ENCODE results near the gene TMEM145. TPM values are rescaled to one million over a fixed set of nuclear protein-coding genes. Genes with fewer than 3 reads are reported as not detected.
A peak's percentile ranks its signal among the peaks of the same experiment; 100 is the strongest.

Gene TMEM145
- total RNA-seq, 1 donor from 2014 or later, result not detected

DNA sequence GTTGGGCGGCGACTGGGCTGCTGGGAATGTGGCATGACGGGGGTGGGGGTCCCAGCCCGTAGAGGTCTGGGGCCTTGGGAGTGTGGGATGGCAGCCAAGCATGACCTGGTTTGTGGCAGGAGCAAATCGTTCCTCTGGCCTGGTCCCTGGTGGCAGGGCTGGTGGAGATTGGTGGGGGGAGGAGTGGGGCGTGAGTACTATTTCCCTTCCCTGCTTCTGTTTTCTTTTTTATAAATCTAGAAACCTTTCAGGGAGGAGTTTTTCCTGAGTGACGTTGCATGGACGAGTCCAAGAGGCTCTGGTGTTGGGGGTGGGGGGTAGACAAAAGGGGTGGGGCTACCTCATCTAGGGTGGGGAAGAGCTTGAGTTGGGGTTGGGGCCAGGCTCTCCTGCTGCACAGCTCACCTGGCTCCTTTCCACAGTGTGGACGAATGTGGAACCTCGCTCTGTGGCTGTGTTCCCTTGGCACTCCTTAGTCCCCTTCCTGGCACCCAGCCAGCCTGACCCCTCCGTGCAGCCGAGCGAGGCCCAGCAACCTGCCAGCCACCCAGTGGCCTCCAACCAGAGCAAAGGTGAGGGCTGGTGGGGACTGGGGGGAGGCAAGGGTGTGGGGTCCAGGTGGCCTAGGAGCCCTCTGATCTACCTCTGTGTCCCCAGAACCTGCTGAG, 26.6 kb upstream of the TMEM145 start:
- intact Hi-C loops (cut with micrococcal nuclease), result no loop called here

DNA sequence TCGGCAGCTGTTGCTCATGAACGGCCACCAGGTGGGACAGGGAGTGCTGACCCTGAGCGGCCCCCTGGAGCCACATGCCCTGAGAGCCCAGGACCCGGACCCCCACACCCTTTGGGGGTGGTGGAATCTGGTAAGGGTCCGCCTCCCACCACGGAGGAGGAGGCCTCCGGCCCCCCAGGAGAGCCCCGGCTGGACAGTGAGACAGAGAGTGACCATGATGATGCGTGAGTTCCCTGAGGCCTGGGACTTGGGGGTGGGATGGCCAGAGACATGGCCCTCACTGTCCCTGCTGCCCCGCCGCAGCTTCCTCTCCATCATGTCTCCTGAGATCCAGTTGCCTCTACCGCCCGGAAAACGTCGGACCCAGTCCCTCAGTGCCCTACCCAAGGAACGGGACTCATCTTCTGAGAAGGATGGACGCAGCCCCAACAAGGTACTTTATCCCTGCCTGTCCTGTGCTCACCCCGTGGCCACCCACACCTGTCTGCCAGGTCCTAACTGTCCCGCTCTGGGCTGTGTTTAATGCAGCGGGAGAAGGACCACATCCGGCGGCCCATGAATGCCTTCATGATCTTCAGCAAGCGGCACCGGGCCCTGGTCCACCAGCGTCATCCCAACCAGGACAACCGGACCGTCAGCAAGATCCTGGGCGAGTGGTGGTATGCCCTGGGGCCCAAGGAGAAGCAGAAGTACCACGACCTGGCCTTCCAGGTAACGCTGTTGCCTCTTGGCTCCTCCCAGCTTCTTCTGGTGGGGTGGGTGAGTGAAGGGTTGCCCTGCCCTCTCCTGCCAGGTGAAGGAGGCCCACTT, 25.9 kb upstream of the TMEM145 start:
- ChIA-PET CTCF (no interaction called here), POLR2A (interaction anchor here (2.3 kb wide), 1 partner anchor 15 kb away, joined by 9 read pairs; the partner anchor contains the start of genes PAFAH1B3 and PRR19)
- H3K9me3 Mint-ChIP-seq, result no peaks in the 10 kb centered on the region
- H3K36me3 Mint-ChIP-seq (ENCODE audit: low read depth), result peaks cover 51% of the 10 kb centered on the region
- intact Hi-C loops (cut with micrococcal nuclease), result no loop called here
- no peak overlapping the region for H3K4me3 Mint-ChIP-seq
- no peak overlapping the region for H3K27ac Mint-ChIP-seq
- ATAC-seq (ENCODE audit: low read depth) (no peak), DNase-seq (no peak)
- peaks cover 31% of the 10 kb centered on the region for H3K4me1 Mint-ChIP-seq
- no peaks in the 10 kb centered on the region for H3K27me3 Mint-ChIP-seq
- TF ChIP-seq, protein P1, sequence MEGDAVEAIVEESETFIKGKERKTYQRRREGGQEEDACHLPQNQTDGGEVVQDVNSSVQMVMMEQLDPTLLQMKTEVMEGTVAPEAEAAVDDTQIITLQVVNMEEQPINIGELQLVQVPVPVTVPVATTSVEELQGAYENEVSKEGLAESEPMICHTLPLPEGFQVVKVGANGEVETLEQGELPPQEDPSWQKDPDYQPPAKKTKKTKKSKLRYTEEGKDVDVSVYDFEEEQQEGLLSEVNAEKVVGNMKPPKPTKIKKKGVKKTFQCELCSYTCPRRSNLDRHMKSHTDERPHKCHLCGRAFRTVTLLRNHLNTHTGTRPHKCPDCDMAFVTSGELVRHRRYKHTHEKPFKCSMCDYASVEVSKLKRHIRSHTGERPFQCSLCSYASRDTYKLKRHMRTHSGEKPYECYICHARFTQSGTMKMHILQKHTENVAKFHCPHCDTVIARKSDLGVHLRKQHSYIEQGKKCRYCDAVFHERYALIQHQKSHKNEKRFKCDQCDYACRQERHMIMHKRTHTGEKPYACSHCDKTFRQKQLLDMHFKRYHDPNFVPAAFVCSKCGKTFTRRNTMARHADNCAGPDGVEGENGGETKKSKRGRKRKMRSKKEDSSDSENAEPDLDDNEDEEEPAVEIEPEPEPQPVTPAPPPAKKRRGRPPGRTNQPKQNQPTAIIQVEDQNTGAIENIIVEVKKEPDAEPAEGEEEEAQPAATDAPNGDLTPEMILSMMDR (IDR thresholded peaks at IDR 0.05), result no peak

More for the DNA sequence above, 26.6 kb upstream of the TMEM145 start:
- Mint-ChIP-seq H3K36me3 (ENCODE audit: low read depth) (peaks cover 45% of the 10 kb centered on the region), H3K27ac (peak overlapping the region; percentile 83), H3K27me3 (no peaks in the 10 kb centered on the region), H3K4me1 (peaks cover 38% of the 10 kb centered on the region), H3K4me3 (peak overlapping the region; percentile 93), H3K9me3 (no peaks in the 10 kb centered on the region)
- POLR2A ChIA-PET, result interaction anchor here (0.5 to 3.1 kb wide), 3 partner anchors 9 to 43 kb away, joined by 8 to 25 read pairs (median 9); partner anchors contain the start of genes GSK3A, PAFAH1B3 and PRR19
- ATAC-seq (ENCODE audit: low read depth) (no peak), DNase-seq (no peak)
- TF ChIP-seq, protein P1 (IDR thresholded peaks at IDR 0.05), result no peak
- CTCF ChIA-PET, result no interaction called here

DNA sequence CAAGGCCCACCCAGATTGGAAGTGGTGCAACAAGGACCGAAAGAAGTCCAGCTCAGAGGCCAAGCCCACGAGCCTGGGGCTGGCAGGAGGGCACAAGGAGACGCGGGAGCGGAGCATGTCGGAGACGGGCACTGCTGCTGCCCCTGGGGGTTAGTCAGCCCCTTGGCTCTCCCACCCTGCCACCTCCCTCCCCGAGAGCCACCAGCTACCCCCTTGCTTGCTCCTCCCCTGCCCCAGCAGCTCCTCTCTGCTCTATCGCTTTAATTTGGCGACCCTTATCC, 25.3 kb upstream of the TMEM145 start:
- Mint-ChIP-seq H3K4me1 (peaks cover 27% of the 10 kb centered on the region), H3K9me3 (no peaks in the 10 kb centered on the region), H3K27ac (no peak overlapping the region), H3K4me3 (no peak overlapping the region), H3K36me3 (ENCODE audit: low read depth) (peaks cover 56% of the 10 kb centered on the region), H3K27me3 (no peaks in the 10 kb centered on the region)
- ATAC-seq (ENCODE audit: low read depth) (no peak), DNase-seq (no peak)
- ChIA-PET POLR2A (interaction anchor here (0.7 kb wide), 1 partner anchor 14 kb away, joined by 3 read pairs; no protein-coding TSS in a partner anchor), CTCF (no interaction called here)
- intact Hi-C loops (cut with micrococcal nuclease), result no loop called here
- TF ChIP-seq, protein P1 (IDR thresholded peaks at IDR 0.05), result no peak

DNA sequence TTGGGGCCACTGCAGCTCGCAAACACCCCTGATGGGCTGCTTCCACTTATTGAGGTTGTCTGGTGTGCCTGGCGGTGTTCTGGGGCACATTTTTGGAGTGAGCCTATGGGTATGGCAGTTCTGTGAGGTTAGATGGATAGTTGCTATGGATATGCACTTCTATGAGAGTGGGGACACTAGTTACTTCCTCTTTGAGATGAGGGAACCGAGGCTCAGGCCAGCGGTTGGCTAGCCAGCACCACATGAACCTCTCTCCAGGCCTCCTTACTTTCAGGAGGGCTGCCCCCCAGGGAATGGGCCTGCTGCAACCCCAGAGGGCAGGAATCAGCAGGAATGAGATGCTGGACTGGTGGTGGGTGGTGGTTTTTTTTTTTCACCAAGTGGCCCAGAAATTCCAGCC, 24.7 kb upstream of the TMEM145 start:
- Mint-ChIP-seq H3K4me3 (no peak overlapping the region), H3K4me1 (peaks cover 27% of the 10 kb centered on the region), H3K27me3 (no peaks in the 10 kb centered on the region), H3K27ac (no peak overlapping the region), H3K9me3 (no peaks in the 10 kb centered on the region), H3K36me3 (ENCODE audit: low read depth) (peaks cover 60% of the 10 kb centered on the region)
- intact Hi-C loops (cut with micrococcal nuclease), result no loop called here
- TF ChIP-seq, protein P1 (IDR thresholded peaks at IDR 0.05), result no peak
- CTCF ChIA-PET, result no interaction called here
- DNase-seq (no peak), ATAC-seq (ENCODE audit: low read depth) (no peak)
- POLR2A ChIA-PET, result interaction anchor here (0.5 to 0.8 kb wide), 4 partner anchors 10 to 40 kb away, joined by 3 to 7 read pairs (median 3); no protein-coding TSS in a partner anchor

DNA sequence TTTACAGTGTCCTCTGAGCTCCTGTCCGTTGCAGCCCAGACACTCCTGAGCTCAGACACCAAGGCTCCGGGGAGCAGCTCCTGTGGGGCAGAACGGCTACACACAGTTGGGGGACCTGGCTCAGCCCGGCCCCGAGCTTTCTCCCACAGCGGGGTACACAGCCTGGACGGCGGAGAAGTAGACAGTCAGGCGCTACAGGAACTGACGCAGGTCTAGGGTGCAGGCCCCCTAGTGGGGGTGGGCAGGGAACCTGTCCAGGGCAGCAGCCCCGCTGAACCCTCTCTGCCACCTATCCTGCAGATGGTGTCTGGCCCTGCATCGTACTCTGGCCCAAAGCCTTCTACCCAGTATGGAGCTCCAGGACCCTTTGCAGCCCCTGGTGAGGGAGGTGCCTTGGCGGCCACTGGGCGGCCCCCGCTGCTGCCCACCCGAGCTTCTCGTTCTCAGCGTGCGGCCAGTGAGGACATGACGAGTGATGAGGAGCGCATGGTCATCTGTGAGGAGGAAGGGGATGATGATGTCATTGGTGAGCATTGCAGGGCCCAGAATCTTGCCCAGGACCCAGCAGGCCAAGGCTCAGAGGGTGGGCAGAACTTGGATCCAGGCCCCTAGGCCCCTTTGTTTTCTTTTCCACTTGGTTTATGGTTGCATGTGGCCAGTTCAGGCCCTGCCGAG, 24.1 kb upstream of the TMEM145 start:
- ChIA-PET CTCF (no interaction called here), POLR2A (interaction anchor here (0.5 to 0.8 kb wide), 4 partner anchors 9 to 41 kb away, joined by 3 to 7 read pairs (median 4); no protein-coding TSS in a partner anchor)
- ATAC-seq (ENCODE audit: low read depth) (no peak), DNase-seq (no peak)
- TF ChIP-seq, protein P1 (IDR thresholded peaks at IDR 0.05), result no peak
- intact Hi-C loops (cut with micrococcal nuclease), result no loop called here
- no peaks in the 10 kb centered on the region for H3K9me3 Mint-ChIP-seq
- no peak overlapping the region for H3K4me3 Mint-ChIP-seq
- H3K27me3 Mint-ChIP-seq, result no peaks in the 10 kb centered on the region
- peaks cover 66% of the 10 kb centered on the region for H3K36me3 Mint-ChIP-seq (ENCODE audit: low read depth)
- no peak overlapping the region for H3K27ac Mint-ChIP-seq
- peaks cover 27% of the 10 kb centered on the region for H3K4me1 Mint-ChIP-seq
